Astrocyte (in vitro differentiated cells and primary cell): Measurements from ENCODE around the gene DDX46.

Experiments used
- CTCF ChIP-seq: IDR thresholded peaks from 2 replicates; pipeline ENCODE4 v1.5.1; 2011; ENCODE audit warnings: low read depth, mild to moderate bottlenecking, inconsistent platforms, low read length, moderate library complexity; ENCODE audit not compliant: insufficient read depth
- EZH2 ChIP-seq: IDR thresholded peaks from 2 replicates; pipeline ENCODE4 v1.6.1; 2012; ENCODE audit warnings: mild to moderate bottlenecking, low read length, inconsistent platforms; ENCODE audit not compliant: insufficient read depth

DNA sequence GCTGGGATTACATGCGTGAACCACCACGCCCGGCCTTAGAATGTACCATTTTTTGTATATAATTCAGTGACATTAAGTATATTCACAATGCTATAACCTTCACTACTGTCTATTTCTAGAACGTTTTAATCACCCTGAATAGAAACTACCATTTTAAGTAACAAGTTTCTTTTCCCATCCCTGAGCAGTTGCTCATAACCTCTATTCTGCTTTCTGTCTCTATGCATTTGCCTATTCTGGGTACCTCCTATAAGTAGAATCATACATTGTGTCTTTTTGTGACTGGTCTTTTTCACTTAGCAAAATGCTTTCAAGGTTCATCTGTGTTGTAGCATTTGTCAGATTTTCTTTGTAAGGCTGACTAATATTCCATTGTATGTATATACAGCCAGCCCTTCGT is 39.9 kb downstream of the DDX46 start:
- TF ChIP-seq CTCF (no peak), EZH2 (no peak)
